Stomach (tissue), 4 donors: ENCODE data around the gene DOCK9.

Source experiments
- POLR2AphosphoS5 ChIP-seq, 3 donors: sonication (generic); formaldehyde crosslinking; IDR thresholded peaks; one replicate each; pipeline ENCODE4 v1.6.1; 2016; ENCODE audit warnings: antibody characterized with exemption in 3 of 3
- TF ChIP-seq, protein P1 (sequence below), 7 experiments: fragments of 450-650 bp in 4 of 7; fragments of 200-600 bp in 3 of 7; sonication (generic) in 3 of 7; IDR thresholded peaks; one replicate each; pipeline ENCODE4 v1.5.1; 2016 to 2019; ENCODE audit warnings: antibody characterized with exemption in 7 of 7, control low read depth in 2 of 7, mild to moderate bottlenecking in 1 of 7

DNA sequence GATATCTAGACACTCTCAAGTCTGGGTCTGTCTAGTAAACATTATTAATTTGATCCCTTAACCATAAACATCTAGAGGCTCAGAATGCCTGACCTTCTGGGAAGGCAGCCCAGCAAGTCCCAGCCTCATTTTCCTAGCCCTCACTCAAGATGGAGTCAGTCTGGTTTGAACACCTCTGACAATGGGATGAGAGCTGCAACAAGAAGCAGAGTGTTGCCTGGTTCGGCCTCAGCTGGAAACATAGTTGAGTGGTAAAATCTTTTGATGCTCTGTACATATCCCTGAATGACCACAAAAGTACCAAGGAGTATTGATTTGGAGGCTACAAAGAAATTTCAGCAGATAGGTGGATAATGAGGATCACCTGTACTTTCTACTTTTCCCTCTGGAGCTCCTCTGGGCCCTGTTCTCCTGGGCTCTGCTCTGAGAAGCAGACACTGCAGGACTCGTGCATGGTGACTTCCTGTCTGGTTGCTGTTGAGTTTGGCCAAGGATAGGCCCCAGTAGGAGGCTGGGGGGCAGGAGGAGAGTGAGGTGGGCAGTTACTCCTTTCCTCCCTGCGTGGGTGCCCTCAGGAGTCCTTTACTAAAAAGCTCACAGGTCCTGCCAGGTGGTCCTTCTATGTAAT is 157.0 kb downstream of the DOCK9 start:
- TF ChIP-seq POLR2AphosphoS5 (IDR thresholded peaks at IDR 0.05): no peak
- TF ChIP-seq, protein P1, sequence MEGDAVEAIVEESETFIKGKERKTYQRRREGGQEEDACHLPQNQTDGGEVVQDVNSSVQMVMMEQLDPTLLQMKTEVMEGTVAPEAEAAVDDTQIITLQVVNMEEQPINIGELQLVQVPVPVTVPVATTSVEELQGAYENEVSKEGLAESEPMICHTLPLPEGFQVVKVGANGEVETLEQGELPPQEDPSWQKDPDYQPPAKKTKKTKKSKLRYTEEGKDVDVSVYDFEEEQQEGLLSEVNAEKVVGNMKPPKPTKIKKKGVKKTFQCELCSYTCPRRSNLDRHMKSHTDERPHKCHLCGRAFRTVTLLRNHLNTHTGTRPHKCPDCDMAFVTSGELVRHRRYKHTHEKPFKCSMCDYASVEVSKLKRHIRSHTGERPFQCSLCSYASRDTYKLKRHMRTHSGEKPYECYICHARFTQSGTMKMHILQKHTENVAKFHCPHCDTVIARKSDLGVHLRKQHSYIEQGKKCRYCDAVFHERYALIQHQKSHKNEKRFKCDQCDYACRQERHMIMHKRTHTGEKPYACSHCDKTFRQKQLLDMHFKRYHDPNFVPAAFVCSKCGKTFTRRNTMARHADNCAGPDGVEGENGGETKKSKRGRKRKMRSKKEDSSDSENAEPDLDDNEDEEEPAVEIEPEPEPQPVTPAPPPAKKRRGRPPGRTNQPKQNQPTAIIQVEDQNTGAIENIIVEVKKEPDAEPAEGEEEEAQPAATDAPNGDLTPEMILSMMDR (IDR thresholded peaks at IDR 0.05): no peak
